Left kidney (tissue), 8 donors: ENCODE data around the gene PAM. TPM values are rescaled to one million over a fixed set of nuclear protein-coding genes. Genes with fewer than 3 reads are reported as not detected.
A peak's percentile ranks its signal among the peaks of the same experiment; 100 is the strongest.

Experiments
- DNase-seq: peaks from one replicate; pipeline ENCODE4 v3.0.0-alpha.2; 2013
- long read RNA-seq, 8 donors: transcript quantifications; one replicate each; lab custom pipeline, GENCODE V29; 2026
- polyA plus RNA-seq: library from polyadenylated mRNA; unstranded; fragments of 120-200 nt; gene quantifications from one replicate; pipeline ENCODE4 v1.2.1, GENCODE V29; 2013; ENCODE audit not compliant: insufficient read length

PAM gene
- polyA plus RNA-seq, result 232 TPM
- long read RNA-seq, donor 1, partial matches to known transcripts, result 42 of 54 reads
- long read RNA-seq, donor 1, other reads (novel, unspliced or antisense), result 7 of 54 reads
- long read RNA-seq, donor 2, full-length matches to known transcripts, result 8 of 16 reads
- long read RNA-seq, donor 2, partial matches to known transcripts, result 8 of 16 reads
- long read RNA-seq, donor 2, other reads (novel, unspliced or antisense), result 0 of 16 reads
- long read RNA-seq, donor 3, partial matches to known transcripts, result 5 of 8 reads
- long read RNA-seq, donor 3, other reads (novel, unspliced or antisense), result 0 of 8 reads
- long read RNA-seq, donor 4, partial matches to known transcripts, result 0 of 1 reads
- long read RNA-seq, donor 4, other reads (novel, unspliced or antisense), result 0 of 1 reads
- long read RNA-seq, donor 5, full-length matches to known transcripts, result 6 of 39 reads
- long read RNA-seq, donor 5, partial matches to known transcripts, result 33 of 39 reads
- long read RNA-seq, donor 5, other reads (novel, unspliced or antisense), result 0 of 39 reads
- long read RNA-seq, donor 6, partial matches to known transcripts, result 6 of 11 reads
- long read RNA-seq, donor 6, other reads (novel, unspliced or antisense), result 0 of 11 reads
- long read RNA-seq, donor 7, partial matches to known transcripts, result 40 of 47 reads
- long read RNA-seq, donor 7, other reads (novel, unspliced or antisense), result 5 of 47 reads
- long read RNA-seq, donor 8, full-length matches to known transcripts, result 5 of 25 reads
- long read RNA-seq, donor 8, partial matches to known transcripts, result 20 of 25 reads
- long read RNA-seq, donor 8, other reads (novel, unspliced or antisense), result 0 of 25 reads

DNA sequence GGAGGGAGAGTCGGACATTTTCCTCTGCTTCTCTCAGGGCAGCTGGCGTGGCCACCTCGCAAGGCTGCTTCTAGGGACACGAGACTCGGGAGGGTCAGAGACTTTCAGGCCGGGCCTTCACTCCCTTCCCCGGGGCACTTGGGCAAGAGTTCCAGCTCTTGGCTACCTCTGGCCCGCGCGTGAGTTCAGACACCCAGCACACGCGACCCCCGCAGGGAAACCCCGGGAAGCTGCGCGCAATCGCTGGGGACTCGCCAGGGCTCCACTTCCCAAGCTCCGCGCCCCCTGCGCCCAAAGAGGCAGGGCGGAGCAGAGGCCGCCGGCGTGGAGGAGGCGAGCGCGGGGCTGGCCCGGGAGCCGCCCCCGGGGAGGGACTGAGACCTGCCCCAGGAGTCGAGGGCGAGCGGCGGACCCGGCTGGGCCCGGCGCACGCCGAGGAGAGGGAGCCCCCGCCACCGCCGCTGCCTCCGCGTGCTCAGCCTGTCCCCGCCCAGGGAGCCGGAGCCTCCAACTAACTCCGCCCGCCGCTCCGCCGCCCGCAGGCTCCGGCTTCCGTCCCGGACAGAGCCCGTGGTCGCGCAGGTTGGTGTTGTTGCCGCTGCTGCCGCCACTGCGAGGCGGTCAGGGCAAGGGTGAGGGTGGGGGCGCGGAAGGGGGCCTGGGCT is at the start of gene PAM:
PAM (plus strand) TSS at position 539 of the 665 bp plus-strand sequence. CDS start 110,891 bp downstream, outside the sequence.
- DNase-seq, result peak; percentile 74

GRCh38 chr5:102711525-102712385 is 43.4 kb upstream of the PAM start:
- no peak for DNase-seq

GRCh38 chr5:102713278-102713677 is 41.8 kb upstream of the PAM start:
- no peak for DNase-seq

- peak; percentile 68 for DNase-seq
These were observed 41.3 kb upstream of the PAM start for GRCh38 chr5:102713682-102714231.

- DNase-seq, result no peak
These were observed 39.9 kb upstream of the PAM start for GRCh38 chr5:102715082-102715807.

DNA sequence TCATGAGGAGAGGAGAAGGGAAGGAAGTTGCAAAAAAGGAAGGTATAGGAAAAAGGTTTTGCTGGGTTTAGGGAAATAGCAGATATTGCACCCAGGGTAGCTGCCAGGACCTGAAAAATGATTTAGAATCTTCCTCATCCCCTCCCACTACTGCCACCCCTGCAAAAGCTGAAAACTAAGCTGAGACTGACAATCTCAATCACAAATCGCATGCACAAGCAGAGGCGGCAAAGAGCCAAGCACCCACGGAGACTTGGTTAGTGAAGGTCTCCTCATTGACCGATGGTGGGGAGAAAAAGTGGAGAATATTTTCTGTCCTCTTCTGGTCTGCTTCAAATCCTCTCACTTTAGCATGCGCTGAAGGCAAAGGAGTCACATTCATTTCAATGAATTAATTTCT is 39.1 kb upstream of the PAM start:
- DNase-seq, result no peak

GRCh38 chr5:102718819-102719218 is 36.3 kb upstream of the PAM start:
- no peak for DNase-seq

DNA sequence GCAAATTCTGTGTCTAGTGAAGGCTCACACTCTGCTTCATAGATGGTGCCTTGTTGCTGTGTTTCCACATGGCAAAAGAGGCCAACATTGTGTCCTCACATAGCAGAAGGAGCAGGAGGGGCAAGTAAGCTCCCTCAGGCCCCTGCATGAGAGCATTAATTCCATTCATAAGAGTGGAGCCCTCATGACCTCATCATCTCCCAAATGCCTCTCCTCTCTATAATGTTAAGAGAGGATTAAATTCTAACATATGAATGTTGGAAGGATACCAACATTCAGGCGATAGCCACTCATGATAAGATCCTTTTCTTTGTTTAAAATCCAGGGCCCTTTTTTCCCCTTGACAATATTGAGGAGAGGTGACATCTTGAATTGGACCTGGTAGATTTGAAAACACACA is 35.2 kb upstream of the PAM start:
- DNase-seq, result no peak

GRCh38 chr5:102720969-102721368 is 34.1 kb upstream of the PAM start:
- no peak for DNase-seq

- no peak for DNase-seq
These were observed 32.2 kb upstream of the PAM start for GRCh38 chr5:102722931-102723330.

DNA sequence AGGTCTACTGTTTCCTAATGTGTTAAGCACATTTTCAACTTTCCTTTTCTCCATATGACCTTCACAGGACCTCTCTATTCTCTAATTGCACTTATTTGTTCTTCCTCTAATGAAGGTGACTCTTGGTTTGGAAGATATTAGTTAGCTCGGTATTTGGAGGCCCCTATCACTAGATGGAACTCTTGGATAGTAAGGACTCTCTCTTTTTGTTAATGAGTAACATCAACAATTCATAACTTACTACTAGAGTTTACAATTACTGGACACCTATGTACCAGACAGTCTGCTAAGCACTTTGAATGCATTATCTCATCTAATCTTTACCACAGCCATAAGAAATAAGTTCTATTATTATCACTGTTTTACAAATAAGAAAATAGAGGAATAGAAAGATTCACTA is 23.4 kb upstream of the PAM start:
- DNase-seq, result no peak

- DNase-seq, result no peak
These were observed 21.6 kb upstream of the PAM start for GRCh38 chr5:102733534-102733933.

GRCh38 chr5:102737161-102737560 is 17.9 kb upstream of the PAM start:
- DNase-seq, result no peak

GRCh38 chr5:102737805-102738469 is 17.2 kb upstream of the PAM start:
- DNase-seq, result no peak

- DNase-seq, result no peak
These were observed 14.6 kb upstream of the PAM start for GRCh38 chr5:102740515-102740914.

GRCh38 chr5:102742215-102742614 is 12.9 kb upstream of the PAM start:
- DNase-seq, result no peak

GRCh38 chr5:102743900-102744299 is 11.2 kb upstream of the PAM start:
- DNase-seq, result no peak

- DNase-seq, result no peak
These were observed 7.5 kb upstream of the PAM start for GRCh38 chr5:102747386-102748166.

DNA sequence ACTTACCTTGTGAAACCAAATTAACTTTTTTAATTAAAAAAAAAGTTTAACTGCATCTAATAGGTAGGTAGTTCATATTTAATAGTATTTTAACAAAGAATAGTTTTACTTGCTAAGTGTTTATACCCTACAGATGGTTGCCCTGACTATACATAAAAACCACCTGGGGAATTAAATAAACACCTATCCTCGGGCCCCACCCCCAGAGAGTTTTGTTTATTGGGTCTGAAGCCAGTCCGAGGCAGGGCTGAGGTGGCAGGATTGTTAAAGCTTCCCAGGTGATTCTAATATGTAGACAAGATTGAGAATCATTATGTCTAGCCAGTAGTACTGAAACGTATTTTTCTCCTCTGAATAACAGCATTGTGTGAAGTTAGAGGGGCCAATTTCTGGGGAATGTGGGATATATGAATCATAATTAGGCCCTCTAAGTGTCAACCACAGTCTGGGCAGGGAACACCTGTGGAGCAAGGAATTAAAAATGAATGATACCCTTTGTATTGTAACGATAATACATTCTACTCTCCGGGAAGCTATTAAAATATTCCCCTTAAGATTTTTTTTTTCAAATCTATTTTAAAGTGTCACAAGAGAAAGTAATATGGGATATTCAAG is 5.6 kb upstream of the PAM start:
- DNase-seq, result no peak
